Thyroid gland (tissue), 4 donors: ENCODE data around the gene PRRT1B.

Experiments
- CTCF ChIP-seq, 6 experiments: fragments of 200-600 bp in 3 of 6; fragments of 450-650 bp in 3 of 6; sonication (generic) in 3 of 6; IDR thresholded peaks; one replicate each; pipeline ENCODE4 v1.5.1; 2016 to 2019; ENCODE audit warnings: antibody characterized with exemption in 6 of 6, mild to moderate bottlenecking in 2 of 6, inconsistent platforms in 1 of 6, moderate library complexity in 1 of 6
- POLR2A ChIP-seq, 2 donors: fragments of 450-650 bp; IDR thresholded peaks; one replicate each; pipeline ENCODE4 v1.6.1; 2017; ENCODE audit warnings: antibody characterized with exemption in 2 of 2, mild to moderate bottlenecking in 2 of 2, moderate library complexity in 1 of 2

DNA sequence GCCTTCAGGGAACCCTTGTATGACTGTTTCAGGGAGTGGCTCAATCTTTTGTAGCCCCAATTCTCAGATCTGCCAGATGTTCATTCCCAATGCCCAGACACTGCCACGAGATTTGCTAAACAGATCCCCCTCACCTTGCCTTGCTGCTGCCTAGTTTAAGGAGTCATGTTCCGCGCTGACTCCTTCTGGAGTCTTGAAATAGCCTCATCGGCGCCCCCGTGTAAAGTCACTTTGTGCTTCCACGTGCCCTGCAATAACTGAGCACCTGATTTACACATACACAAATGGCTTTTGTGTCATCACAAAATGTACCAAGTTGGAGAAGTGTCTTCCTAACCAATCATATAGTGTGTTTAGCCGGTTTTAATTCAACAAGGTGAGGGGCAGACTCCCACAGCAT lies 62.3 kb downstream of the PRRT1B start:
- TF ChIP-seq CTCF (IDR thresholded peaks at IDR 0.05) (no peak), POLR2A (IDR thresholded peaks at IDR 0.05) (no peak)
